HG02970 (cell line): ENCODE measurements around the gene RFC1.
"Not testable (repeated sequence)": the region's sequence is repeated elsewhere in the genome, so short reads cannot be mapped to it uniquely, and the experiment has no call there.

Experiments
- ATAC-seq: cut with Tn5 transposase; IDR thresholded peaks from one replicate; pipeline ENCODE4 v1.9.1; 2021; ENCODE audit warnings: mild to moderate bottlenecking, moderate library complexity, moderate number of reproducible peaks; ENCODE audit not compliant: unreplicated experiment, low FRiP score

The RFC1 gene, protein sequence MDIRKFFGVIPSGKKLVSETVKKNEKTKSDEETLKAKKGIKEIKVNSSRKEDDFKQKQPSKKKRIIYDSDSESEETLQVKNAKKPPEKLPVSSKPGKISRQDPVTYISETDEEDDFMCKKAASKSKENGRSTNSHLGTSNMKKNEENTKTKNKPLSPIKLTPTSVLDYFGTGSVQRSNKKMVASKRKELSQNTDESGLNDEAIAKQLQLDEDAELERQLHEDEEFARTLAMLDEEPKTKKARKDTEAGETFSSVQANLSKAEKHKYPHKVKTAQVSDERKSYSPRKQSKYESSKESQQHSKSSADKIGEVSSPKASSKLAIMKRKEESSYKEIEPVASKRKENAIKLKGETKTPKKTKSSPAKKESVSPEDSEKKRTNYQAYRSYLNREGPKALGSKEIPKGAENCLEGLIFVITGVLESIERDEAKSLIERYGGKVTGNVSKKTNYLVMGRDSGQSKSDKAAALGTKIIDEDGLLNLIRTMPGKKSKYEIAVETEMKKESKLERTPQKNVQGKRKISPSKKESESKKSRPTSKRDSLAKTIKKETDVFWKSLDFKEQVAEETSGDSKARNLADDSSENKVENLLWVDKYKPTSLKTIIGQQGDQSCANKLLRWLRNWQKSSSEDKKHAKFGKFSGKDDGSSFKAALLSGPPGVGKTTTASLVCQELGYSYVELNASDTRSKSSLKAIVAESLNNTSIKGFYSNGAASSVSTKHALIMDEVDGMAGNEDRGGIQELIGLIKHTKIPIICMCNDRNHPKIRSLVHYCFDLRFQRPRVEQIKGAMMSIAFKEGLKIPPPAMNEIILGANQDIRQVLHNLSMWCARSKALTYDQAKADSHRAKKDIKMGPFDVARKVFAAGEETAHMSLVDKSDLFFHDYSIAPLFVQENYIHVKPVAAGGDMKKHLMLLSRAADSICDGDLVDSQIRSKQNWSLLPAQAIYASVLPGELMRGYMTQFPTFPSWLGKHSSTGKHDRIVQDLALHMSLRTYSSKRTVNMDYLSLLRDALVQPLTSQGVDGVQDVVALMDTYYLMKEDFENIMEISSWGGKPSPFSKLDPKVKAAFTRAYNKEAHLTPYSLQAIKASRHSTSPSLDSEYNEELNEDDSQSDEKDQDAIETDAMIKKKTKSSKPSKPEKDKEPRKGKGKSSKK

DNA sequence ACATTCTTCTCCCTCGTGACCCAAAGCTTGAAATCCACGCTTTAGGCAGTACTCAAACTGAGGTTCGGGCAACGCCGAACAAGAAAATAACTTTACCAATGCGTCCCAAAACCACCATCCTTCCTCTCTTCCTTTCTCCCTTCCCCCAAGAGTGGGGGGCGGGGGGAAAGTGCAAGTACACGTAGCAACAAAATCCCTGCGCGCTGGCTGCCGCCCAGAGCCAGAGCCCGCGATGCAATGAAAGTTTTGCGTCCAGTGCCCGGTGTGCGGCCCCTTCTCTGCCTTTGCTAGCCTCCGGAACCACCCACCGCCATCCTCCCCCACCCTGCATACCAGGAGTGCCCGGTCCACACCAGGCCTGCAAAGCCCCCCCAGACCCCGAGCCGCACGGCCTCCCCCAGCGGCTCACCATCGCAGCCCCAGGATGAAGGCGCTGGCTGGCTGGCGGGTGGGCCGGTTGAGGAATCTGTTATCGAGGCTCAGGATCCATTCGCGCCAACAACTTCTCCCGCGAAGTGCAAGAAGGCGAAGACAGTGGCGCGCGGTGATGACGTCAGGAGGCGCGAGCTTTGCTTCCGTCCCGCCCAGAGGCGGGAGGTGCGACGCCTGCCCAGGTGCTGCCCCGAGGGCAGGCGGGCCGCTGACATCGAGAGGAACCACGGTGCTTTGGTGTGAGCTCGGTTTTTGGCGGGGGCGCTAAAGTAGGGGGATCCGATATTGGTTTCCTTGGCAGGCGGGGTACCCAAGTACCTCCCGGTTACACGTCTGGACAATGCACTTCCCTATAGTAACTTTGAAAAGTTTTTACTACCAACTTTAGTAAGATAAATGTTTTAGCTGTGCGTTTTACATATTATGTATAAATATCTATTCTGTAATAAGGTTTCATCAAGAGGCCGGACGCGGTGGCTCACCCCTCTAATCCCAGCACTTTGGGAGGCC is at the start of gene RFC1:
Gene RFC1 (minus strand): TSS at position 533 of the 942 bp plus-strand sequence. CDS start 121 bp downstream, at position 412.
- no peak for ATAC-seq

DNA sequence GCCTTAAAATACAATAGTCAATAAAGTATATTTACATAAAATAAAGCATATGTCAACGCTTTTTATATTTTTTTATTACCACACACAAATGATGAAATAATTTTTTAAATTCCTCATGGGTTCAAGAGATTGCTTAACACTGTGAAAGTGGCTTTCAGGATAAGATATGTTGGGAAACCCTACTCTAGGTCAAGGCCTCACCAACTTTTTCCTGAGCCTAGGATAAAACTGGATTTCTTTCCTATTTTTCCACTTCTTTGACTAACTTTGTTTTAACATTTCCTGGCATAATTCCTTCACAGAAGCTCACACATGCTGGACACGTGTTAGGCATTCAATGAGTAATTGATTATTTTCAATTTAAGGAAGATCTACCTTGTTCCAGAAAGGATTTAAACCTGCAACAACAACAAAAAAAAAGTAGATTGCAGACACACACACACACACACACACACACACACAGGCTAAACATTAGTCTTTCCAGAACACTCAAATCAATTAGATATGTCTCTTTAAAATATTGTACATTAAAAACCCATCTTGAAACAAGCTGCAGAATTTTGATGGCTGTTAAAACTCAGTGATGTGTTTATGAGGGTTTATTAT is 49.6 kb upstream of the RFC1 start:
- ATAC-seq = no peak

DNA sequence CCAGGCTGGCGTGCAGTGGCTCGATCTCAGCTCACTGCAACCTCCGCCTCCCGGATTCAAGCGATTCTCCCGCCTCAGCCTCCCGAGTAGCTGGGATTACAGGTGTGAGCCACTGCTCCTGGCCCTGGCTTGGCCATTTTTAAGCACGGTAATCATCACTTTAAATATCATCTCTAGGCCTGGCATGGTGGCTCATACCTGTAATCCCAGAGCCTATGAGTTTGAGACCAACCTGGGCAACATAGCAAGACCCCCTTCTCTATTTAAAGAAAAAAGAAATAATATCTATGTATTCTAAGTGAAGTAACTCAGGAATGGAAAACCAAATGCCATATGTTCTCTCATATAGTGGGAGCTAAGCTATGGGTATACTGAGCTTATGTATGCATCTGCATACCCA is 45.4 kb upstream of the RFC1 start:
- ATAC-seq = not testable (repeated sequence)

DNA sequence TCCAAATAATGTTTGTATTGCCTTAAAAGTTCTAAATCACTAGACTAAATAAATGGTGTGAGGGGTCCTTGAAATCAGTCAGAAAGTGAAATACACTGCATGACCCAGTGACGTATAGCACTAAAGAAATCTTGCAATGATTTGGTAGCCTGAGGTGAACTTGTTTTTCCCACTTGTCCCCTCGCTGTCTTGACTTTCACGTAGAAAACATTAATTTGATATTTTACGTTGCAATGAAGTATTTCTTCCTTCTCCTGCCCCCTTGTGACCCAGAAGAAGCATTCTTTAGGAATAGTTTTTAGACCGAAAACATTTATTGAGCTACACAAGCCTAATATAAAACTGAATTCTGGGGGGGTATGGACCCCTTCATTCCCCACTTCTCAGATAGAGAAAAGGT is 44.3 kb upstream of the RFC1 start:
- no peak for ATAC-seq

DNA sequence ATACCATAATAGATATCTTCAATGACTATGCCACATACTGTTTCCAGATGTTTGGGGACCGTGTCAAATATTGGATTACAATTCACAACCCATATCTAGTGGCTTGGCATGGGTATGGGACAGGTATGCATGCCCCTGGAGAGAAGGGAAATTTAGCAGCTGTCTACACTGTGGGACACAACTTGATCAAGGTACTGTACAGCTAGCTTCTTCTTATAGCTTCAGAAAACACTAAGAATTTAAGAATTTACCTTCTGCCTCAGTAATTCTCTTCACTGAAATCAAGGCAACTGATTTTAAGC is 41.4 kb upstream of the RFC1 start:
- ATAC-seq = no peak

DNA sequence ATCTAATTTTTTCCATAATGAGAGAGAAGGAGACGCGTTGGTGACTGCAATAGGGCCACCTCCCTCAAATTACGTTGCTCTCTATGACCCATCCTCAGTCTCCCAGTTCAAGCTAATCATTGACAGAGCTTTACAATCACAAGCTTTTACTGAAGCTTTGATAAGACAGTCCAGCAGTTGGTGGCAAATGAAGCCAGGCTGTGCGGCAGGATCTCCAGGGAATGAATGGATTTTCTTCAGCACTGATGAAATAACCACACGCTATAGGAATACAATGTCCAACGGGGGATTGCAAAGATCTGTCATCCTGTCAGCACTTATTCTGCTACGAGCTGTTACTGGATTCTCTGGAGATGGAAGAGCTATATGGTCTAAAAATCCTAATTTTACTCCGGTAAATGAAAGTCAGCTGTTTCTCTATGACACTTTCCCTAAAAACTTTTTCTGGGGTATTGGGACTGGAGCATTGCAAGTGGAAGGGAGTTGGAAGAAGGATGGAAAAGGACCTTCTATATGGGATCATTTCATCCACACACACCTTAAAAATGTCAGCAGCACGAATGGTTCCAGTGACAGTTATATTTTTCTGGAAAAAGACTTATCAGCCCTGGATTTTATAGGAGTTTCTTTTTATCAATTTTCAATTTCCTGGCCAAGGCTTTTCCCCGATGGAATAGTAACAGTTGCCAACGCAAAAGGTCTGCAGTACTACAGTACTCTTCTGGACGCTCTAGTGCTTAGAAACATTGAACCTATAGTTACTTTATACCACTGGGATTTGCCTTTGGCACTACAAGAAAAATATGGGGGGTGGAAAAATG is 40.8 kb upstream of the RFC1 start, which contains the start of gene KLB:
Gene KLB (plus strand): TSS at position 168 of the 821 bp plus-strand sequence. CDS start 20 bp downstream, at position 188.
- ATAC-seq = no peak

DNA sequence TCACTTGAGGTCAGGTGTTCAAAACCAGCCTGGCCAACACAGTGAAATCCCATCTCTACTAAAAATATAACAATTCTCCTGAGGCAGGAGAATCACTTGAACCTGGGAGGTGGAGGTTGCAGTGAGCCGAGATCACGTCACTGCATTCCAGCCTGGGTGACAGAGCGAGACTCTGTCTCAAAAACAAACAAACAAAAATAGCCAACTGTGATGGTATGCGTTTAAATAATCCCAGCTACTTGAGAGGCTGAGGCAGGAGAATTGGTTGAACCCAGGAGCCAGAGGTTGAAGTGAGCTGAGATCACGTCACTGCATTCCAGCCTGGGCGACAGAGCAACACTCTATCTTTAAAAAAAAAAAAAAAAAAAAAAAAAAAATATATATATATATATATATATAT is 35.5 kb upstream of the RFC1 start:
- ATAC-seq = not testable (repeated sequence)

DNA sequence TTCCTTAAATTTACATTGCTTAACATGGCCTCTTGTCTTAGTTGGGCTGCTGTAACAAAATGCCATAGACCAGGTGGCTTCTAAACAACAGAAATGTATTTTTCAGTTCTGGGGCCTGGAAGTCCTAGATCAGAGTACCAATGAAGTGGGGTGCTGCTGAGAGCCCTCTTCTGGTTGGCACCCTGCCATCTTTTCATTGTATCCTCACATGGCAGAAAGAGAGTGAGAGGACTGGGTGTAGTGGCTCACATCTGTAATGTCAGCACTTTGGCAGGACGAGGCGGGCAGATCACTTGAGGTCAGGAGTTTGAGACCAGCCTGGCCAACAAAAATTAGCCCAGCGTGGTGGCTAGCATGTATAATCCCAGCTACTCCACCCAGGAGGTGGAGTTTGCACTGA is 28.5 kb upstream of the RFC1 start:
- no peak for ATAC-seq

DNA sequence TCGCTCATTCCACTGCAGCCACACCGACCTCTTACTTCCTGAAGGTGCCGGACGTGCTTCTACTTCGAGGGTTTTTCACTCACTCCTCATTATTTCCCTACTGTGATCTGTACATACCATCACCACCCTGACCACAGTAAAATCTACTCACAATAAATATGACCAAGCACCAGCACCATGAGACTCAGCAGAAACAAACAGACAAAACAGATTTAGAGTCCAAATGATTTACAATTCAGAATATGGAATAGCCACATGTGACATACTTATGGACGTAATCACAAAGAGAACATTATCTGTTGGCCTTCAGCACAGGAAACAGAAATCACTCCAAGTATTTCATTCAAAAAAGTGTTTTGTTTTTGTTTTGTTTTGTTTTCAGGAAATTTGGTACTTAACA is 24.4 kb upstream of the RFC1 start:
- no peak for ATAC-seq

DNA sequence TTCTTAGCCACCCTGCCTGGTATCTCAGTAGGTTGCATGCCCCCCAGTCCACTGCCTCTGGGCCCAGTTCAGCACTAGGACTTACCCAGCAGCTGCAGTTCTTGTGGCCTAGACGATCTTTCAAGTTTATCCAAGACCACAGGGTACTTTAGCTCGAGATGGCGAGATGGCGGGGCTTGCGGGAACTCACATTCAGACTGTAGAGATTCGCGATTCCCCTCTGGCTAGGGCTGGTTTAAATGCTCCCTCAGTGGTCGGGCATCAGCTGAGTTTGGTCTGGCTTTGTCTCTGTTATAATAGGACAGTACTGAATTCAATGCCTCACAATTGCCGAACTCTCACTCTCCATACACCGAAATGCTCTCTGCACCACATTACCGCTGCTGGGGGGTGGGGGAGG is 18.4 kb upstream of the RFC1 start:
- no peak for ATAC-seq

DNA sequence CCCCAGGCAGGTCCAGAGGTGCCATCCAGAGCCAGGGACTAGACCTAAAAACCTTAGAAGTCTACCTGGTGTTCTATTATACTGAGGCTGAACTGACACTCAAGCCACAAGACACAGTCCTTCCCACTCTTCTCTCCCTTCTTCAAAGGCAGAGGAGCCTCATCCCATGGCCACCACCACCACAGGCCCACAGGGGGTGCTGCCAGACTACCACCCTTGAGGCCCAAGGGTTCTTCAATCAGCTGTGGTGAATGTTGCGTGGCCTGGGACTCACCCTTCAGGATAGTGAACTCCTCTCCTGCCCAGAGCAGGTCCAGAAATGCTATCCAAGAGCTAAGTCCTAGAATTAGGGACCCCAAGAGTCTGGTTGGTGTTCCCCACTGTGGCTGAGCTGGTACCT is 17.5 kb upstream of the RFC1 start:
- ATAC-seq = no peak

DNA sequence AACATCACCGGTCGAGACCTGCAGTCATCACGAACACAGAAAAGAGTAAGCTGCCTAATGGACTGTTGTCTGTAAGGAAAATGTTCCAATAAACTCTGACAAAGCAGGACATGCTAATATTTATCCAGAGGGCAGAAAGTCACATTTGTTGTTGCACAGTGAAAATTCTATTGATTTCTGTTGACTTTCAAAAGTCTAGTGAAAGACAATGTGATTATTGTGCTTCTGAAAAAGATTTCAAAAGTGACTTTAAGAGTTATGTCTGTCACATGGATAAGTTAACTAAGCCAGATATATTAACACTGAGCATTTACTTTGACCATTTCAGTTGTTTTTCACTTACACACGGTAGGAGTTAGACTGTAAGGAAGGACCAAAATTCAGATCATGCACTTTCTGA is 9.3 kb upstream of the RFC1 start:
- no peak for ATAC-seq

DNA sequence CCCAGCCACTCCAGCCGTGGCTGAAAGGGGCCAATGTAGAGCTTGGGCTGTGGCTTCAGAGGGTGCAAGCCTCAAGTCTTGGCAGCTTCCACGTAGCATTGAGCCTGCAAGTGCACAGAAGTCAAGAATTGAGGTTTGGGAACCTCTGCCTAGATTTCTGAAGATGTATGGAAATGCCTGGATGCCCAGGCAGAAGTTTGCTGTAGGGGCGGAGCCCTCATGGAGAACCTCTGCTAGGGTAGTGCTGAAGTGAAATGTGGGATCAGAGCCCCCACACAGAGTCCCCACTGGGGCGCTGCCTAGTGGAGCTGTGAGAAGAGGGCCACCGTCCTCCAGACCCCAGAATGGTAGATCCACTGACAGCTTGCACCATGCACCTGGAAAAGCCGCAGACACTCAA is 5.0 kb upstream of the RFC1 start:
- not testable (repeated sequence) for ATAC-seq

DNA sequence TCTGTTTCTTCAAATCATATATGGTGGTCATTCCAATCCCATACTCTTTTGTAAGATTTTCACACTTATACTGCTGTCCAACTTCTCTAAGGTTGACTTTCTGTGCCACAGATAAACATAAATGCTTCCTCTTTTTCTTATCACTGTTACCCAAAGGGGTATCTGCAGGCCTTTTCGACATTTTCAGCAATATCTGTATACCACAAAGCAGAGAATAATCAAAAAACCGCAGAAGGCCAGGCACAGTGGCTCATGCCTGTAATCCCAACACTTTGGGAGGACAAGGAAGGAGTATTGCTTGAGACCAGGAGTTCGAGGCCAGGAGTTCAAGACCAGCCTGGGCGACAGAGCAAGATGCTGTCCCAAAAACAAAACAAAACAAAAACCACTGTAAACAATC is 3.1 kb upstream of the RFC1 start:
- no peak for ATAC-seq

DNA sequence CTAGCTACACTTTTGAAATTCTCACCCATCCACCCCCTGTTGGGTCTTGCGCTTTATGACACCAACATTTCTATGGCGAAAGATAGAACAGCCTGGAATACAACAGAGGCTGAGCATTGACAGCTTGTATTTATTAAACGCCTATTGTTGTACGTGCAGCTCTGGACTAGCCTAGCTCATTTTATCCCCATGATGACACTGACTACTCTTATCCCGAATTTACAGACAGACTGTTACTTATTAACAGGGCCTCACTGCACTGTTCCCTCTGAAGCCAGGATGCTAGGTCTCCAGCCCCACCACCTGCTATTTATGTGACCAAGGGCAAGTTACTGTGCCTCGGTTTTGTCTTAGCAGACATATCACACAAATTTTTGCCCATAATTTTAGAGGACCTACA is 1.0 kb upstream of the RFC1 start:
- ATAC-seq = no peak

DNA sequence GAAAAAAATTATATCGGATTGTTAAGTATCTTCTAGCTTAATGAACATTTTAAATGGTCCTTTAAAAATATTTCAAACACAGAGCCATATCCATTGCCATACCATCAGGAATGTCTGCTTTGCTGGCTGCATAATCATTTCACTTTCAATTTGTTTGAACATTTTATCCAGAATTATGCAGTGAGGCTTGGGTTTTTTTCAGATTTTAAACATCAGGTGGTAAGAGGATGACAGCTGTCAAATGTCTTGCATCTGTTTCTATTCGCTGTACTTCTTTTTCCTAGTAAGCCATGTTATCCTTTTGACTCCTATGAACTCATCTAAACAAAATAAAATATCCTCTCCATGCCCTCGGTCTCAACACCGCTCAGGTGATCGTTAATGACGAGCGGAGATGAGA is 802 bp downstream of the RFC1 start:
- no peak for ATAC-seq

DNA sequence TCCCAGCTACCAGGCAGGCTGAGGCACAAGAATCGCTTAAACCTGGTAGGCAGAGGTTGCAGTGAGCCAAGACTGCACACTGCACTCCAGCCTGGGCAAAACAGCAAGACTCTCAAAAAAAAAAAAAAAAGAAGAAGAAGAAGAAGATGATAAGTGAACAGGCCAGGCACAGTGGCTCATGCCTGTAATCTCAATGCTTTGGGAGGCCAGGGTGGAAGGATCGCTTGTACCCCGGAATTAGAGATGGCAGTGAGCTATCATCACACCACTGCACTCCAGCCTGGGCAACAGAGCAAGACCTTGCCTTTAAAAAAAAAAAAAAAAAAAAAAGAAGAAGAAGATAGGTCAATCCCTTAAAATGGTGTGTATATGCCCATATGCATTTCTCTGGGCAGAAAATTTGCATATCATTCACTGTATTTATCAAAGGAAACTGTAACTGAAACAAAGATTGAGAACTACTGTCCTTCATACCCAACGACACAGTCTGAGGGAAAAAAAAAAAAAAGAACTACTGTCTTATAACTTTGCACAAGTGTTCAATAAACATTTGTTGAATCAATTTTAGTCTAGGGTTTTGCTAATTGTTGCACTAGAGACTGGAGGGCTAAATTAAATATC is 2.3 kb downstream of the RFC1 start:
- ATAC-seq = no peak

DNA sequence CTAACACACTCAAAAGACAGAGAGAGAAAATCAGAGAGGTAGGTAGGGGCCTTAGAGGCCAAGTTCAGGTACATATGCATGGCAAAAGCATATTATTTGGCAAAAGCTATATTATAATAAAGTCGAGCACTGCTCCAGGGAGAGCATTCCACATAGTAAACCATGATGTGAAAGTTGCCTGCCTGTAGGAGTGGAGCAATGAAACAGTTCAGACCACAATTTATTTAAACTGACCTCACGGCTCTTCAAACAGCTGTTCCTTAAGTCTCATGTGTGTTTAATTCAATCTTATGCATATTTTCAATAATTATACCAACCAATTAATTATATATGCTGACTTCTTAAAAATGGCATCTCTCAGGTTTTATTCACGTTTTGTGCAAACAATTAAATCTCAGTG is 3.3 kb downstream of the RFC1 start:
- ATAC-seq = no peak
